HepG2 (cell line): ENCODE results near the gene NBL1.

ENCODE experiments used
- ADNP ChIP-seq: sonication (generic); formaldehyde crosslinking; IDR thresholded peaks from 2 replicates; pipeline ENCODE4 v1.4.0; 2020; ENCODE audit warnings: missing genetic modification reagents
- BHLHE40 ChIP-seq: IDR thresholded peaks from 2 replicates; pipeline ENCODE4 v1.6.1; 2011; ENCODE audit warnings: low read length, improper control_type of control experiment
- CHD4 ChIP-seq: fragments of 200-600 bp; sonication (generic); IDR thresholded peaks from 2 replicates; pipeline ENCODE4 v1.7.0; 2017; ENCODE audit warnings: mild to moderate bottlenecking, low read length, borderline replicate concordance
- ELF4 ChIP-seq: sonication (generic); formaldehyde crosslinking; IDR thresholded peaks from 2 replicates; pipeline ENCODE4 v1.5.0; 2020; ENCODE audit warnings: missing genetic modification reagents, mild to moderate bottlenecking, moderate library complexity, borderline replicate concordance
- POLR2AphosphoS5 ChIP-seq: IDR thresholded peaks from 2 replicates; pipeline ENCODE4 v1.6.1; 2012; ENCODE audit warnings: low read depth, low read length
- ZNF790 ChIP-seq: sonication (generic); formaldehyde crosslinking; IDR thresholded peaks from 2 replicates; pipeline ENCODE4 v1.8.0; 2022; ENCODE audit warnings: missing genetic modification reagents, mild to moderate bottlenecking, borderline replicate concordance
- TF ChIP-seq, protein P1 (sequence below): IDR thresholded peaks from 2 replicates; pipeline ENCODE4 v1.4.0; 2020; ENCODE audit warnings: mild to moderate bottlenecking, missing genetic modification reagents
- TF ChIP-seq, protein P2 (sequence below): sonication (generic); formaldehyde crosslinking; IDR thresholded peaks from 2 replicates; pipeline ENCODE4 v1.5.0; 2020; ENCODE audit warnings: mild to moderate bottlenecking, missing genetic modification reagents, moderate library complexity
- TF ChIP-seq, protein P3 (sequence below): IDR thresholded peaks from 2 replicates; pipeline ENCODE4 v1.6.1; 2012; ENCODE audit warnings: inconsistent platforms

DNA sequence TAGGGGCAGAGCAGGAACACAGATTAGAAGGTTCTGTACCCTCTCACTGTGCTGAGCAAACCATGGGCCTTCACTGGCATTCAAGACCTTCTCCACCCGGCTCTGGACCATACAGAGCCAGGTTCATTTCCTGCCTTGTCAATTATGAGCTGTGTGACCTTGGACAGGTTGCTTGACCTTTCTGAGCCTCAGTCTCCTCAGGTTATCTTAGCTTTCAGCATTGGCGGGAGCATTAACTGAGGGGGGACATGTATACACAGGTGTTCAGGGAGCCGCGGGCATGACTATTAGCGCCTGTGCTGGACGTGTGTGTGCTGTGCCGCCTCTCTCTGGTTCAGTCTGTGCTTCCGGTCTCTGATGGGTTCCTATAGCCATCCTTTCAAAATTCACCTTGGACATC lies 52.7 kb downstream of the NBL1 start:
- no peak for TF ChIP-seq CHD4
- TF ChIP-seq ELF4 = no peak
- TF ChIP-seq, protein P1, sequence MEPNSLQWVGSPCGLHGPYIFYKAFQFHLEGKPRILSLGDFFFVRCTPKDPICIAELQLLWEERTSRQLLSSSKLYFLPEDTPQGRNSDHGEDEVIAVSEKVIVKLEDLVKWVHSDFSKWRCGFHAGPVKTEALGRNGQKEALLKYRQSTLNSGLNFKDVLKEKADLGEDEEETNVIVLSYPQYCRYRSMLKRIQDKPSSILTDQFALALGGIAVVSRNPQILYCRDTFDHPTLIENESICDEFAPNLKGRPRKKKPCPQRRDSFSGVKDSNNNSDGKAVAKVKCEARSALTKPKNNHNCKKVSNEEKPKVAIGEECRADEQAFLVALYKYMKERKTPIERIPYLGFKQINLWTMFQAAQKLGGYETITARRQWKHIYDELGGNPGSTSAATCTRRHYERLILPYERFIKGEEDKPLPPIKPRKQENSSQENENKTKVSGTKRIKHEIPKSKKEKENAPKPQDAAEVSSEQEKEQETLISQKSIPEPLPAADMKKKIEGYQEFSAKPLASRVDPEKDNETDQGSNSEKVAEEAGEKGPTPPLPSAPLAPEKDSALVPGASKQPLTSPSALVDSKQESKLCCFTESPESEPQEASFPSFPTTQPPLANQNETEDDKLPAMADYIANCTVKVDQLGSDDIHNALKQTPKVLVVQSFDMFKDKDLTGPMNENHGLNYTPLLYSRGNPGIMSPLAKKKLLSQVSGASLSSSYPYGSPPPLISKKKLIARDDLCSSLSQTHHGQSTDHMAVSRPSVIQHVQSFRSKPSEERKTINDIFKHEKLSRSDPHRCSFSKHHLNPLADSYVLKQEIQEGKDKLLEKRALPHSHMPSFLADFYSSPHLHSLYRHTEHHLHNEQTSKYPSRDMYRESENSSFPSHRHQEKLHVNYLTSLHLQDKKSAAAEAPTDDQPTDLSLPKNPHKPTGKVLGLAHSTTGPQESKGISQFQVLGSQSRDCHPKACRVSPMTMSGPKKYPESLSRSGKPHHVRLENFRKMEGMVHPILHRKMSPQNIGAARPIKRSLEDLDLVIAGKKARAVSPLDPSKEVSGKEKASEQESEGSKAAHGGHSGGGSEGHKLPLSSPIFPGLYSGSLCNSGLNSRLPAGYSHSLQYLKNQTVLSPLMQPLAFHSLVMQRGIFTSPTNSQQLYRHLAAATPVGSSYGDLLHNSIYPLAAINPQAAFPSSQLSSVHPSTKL (CRISPR knock-in tag) = no peak
- TF ChIP-seq ZNF790 (CRISPR knock-in tag) = no peak
- TF ChIP-seq ADNP = no peak
- TF ChIP-seq, protein P2, sequence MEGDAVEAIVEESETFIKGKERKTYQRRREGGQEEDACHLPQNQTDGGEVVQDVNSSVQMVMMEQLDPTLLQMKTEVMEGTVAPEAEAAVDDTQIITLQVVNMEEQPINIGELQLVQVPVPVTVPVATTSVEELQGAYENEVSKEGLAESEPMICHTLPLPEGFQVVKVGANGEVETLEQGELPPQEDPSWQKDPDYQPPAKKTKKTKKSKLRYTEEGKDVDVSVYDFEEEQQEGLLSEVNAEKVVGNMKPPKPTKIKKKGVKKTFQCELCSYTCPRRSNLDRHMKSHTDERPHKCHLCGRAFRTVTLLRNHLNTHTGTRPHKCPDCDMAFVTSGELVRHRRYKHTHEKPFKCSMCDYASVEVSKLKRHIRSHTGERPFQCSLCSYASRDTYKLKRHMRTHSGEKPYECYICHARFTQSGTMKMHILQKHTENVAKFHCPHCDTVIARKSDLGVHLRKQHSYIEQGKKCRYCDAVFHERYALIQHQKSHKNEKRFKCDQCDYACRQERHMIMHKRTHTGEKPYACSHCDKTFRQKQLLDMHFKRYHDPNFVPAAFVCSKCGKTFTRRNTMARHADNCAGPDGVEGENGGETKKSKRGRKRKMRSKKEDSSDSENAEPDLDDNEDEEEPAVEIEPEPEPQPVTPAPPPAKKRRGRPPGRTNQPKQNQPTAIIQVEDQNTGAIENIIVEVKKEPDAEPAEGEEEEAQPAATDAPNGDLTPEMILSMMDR (CRISPR knock-in tag) = no peak
- TF ChIP-seq, protein P3, sequence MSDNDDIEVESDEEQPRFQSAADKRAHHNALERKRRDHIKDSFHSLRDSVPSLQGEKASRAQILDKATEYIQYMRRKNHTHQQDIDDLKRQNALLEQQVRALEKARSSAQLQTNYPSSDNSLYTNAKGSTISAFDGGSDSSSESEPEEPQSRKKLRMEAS = no peak
- no peak for TF ChIP-seq POLR2AphosphoS5
- no peak for TF ChIP-seq BHLHE40
